HCT116 (cell line): ENCODE measurements around the gene CCDC87. TPM values are rescaled to one million over a fixed set of nuclear protein-coding genes. Genes with fewer than 3 reads are reported as not detected.

Experiments used
- ATAC-seq: fragments of 200-7000 bp; cut with Tn5 transposase; 2 replicates; pipeline ENCODE4 v1.9.1; 2020; ENCODE audit warnings: mild to moderate bottlenecking, moderate library complexity
- BruUV-seq: library from RNA; stranded (reverse); fragments of 400-500 nt; replicated peaks from 2 replicates; lab custom pipeline; 2021; lab: Mats Ljungman, UMichigan
- CTCF ChIA-PET: fragments of 300-600 bp; sonication (Branson Sonifier 250); formaldehyde crosslinking; loops from one replicate; lab custom pipeline; 2021; ENCODE audit warnings: antibody characterized with exemption; lab: Charles Lee
- POLR2A ChIA-PET: fragments of 300-600, 350-600 bp; sonication (Branson Sonifier 250); formaldehyde crosslinking; loops from one replicate; lab custom pipeline; 2021; ENCODE audit warnings: antibody characterized with exemption; lab: Charles Lee
- RAD21 ChIA-PET, 2 experiments: fragments of 300-600 bp; sonication (Branson Sonifier 250); formaldehyde crosslinking; loops; one replicate each; lab custom pipeline; 2023; ENCODE audit warnings: low total read pairs in 2 of 2; ENCODE audit not compliant: uncharacterized antibody in 2 of 2, unreplicated experiment in 2 of 2, low non-redundant PET in 1 of 2; lab: Charles Lee
- DNase-seq: peaks from one replicate; pipeline ENCODE4 v3.0.0-alpha.2; 2010; ENCODE audit warnings: low read depth, low spot score
- H2AFZ ChIP-seq: fragments of 200-600 bp; shearing (Covaris generic), sonication (generic); 2 replicates; pipeline ENCODE4 v1.6.1; 2017; ENCODE audit warnings: low read depth, mixed run types, mixed read lengths, antibody characterized with exemption, low read length; ENCODE audit not compliant: poor library complexity, severe bottlenecking
- H3K27ac ChIP-seq: 2 replicates; pipeline ENCODE4 v1.5.1; 2012; ENCODE audit warnings: low read depth, low read length
- H3K27me3 ChIP-seq: fragments of 200-600 bp; sonication (generic); 2 replicates; pipeline ENCODE4 v1.6.1; 2016; ENCODE audit warnings: mixed run types, low read length, mixed read lengths; ENCODE audit not compliant: insufficient read depth
- H3K36me3 ChIP-seq, 2 experiments: fragments of 200-500 bp in 1 of 2; fragments of 200-600 bp in 1 of 2; sonication (Bioruptor generic) in 1 of 2; sonication (generic) in 1 of 2; 2 replicates each; pipeline versions ENCODE4 v1.5.1 to v1.6.1; 2014 to 2016; ENCODE audit warnings: low read length in 2 of 2, inconsistent platforms in 1 of 2, mixed read lengths in 1 of 2, mixed run types in 1 of 2; ENCODE audit not compliant: insufficient read depth in 2 of 2, control insufficient read depth in 1 of 2
- H3K4me1 ChIP-seq, 2 experiments: fragments of 200-600 bp in 1 of 2; sonication (generic) in 1 of 2; 2 replicates each; pipeline versions ENCODE4 v1.5.1 to v1.6.1; 2012 to 2017; ENCODE audit warnings: low read length in 2 of 2, inconsistent platforms in 1 of 2, mild to moderate bottlenecking in 1 of 2, mixed read lengths in 1 of 2, mixed run types in 1 of 2, moderate library complexity in 1 of 2; ENCODE audit not compliant: insufficient read depth in 2 of 2, control insufficient read depth in 1 of 2
- H3K4me2 ChIP-seq: fragments of 200-600 bp; sonication (generic); 2 replicates; pipeline ENCODE4 v1.6.1; 2017; ENCODE audit warnings: mixed run types, low read length, mixed read lengths
- H3K4me3 ChIP-seq, 2 experiments: fragments of 200-600 bp in 1 of 2; sonication (generic) in 1 of 2; replicated peaks in 1 of 2; 2 replicates each; pipeline ENCODE4 v1.5.1; 2011 to 2016; ENCODE audit warnings: low read length in 2 of 2, control low read depth in 1 of 2, low read depth in 1 of 2, mild to moderate bottlenecking in 1 of 2, mixed read lengths in 1 of 2, mixed run types in 1 of 2
- H3K79me2 ChIP-seq: fragments of 200-600 bp; sonication (generic); 2 replicates; pipeline ENCODE4 v1.6.1; 2017; ENCODE audit warnings: mild to moderate bottlenecking, mixed run types, low read length, moderate library complexity, mixed read lengths; ENCODE audit not compliant: insufficient read depth
- H3K9ac ChIP-seq: fragments of 200-600 bp; sonication (generic); 2 replicates; pipeline ENCODE4 v1.6.1; 2016; ENCODE audit warnings: low read length, mixed read lengths
- H3K9me2 ChIP-seq: fragments of 200-600 bp; sonication (generic), shearing (Covaris generic); 2 replicates; pipeline ENCODE4 v1.6.1; 2017; ENCODE audit warnings: mixed run types, mild to moderate bottlenecking, moderate library complexity; ENCODE audit not compliant: insufficient read depth
- H3K9me3 ChIP-seq, 2 experiments: fragments of 200-500 bp in 1 of 2; fragments of 200-600 bp in 1 of 2; sonication (Bioruptor generic) in 1 of 2; sonication (generic) in 1 of 2; 2 replicates each; pipeline ENCODE4 v1.6.1; 2014 to 2017; ENCODE audit warnings: low read length in 2 of 2, mixed read lengths in 2 of 2, inconsistent platforms in 1 of 2, low read depth in 1 of 2, mild to moderate bottlenecking in 1 of 2, mixed run types in 1 of 2, moderate library complexity in 1 of 2; ENCODE audit not compliant: control insufficient read depth in 1 of 2, insufficient read depth in 1 of 2
- H4K20me1 ChIP-seq: fragments of 200-600 bp; sonication (generic), shearing (Covaris generic); 2 replicates; pipeline ENCODE4 v1.6.1; 2017; ENCODE audit warnings: mixed run types, mild to moderate bottlenecking, moderate library complexity; ENCODE audit not compliant: insufficient read depth
- CBX3 ChIP-seq: IDR thresholded peaks from 2 replicates; pipeline ENCODE4 v1.6.1; 2012; ENCODE audit warnings: low read depth
- CEBPB ChIP-seq: IDR thresholded peaks from 2 replicates; pipeline ENCODE4 v1.6.1; 2012; ENCODE audit warnings: low read depth
- EGR1 ChIP-seq: IDR thresholded peaks from 2 replicates; pipeline ENCODE4 v1.6.1; 2012; ENCODE audit warnings: low read depth
- ELF1 ChIP-seq: IDR thresholded peaks from 2 replicates; pipeline ENCODE4 v1.6.1; 2012; ENCODE audit warnings: low read depth, borderline replicate concordance
- EZH2 ChIP-seq: fragments of 200-600 bp; sonication (generic); IDR thresholded peaks from 2 replicates; pipeline ENCODE4 v1.6.1; 2017; ENCODE audit warnings: antibody characterized with exemption, mixed run types
- EZH2phosphoT487 ChIP-seq: fragments of 200-600 bp; IDR thresholded peaks from 2 replicates; pipeline ENCODE4 v1.6.1; 2018; ENCODE audit warnings: antibody characterized with exemption, borderline replicate concordance
- FOSL1 ChIP-seq: IDR thresholded peaks from 2 replicates; pipeline ENCODE4 v1.6.1; 2012; ENCODE audit warnings: low read depth
- JUND ChIP-seq: IDR thresholded peaks from 2 replicates; pipeline ENCODE4 v1.6.1; 2012
- POLR2A ChIP-seq: IDR thresholded peaks from 2 replicates; pipeline ENCODE4 v1.7.0; 2011; ENCODE audit warnings: borderline replicate concordance; ENCODE audit not compliant: insufficient read depth, insufficient read length; ENCODE audit errors: extremely low read depth
- POLR2AphosphoS5 ChIP-seq: IDR thresholded peaks from 2 replicates; pipeline ENCODE4 v1.6.1; 2011; ENCODE audit warnings: mild to moderate bottlenecking, low read depth, low read length, moderate library complexity
- RAD21 ChIP-seq: IDR thresholded peaks from 2 replicates; pipeline ENCODE4 v1.6.1; 2012; ENCODE audit warnings: low read depth, mild to moderate bottlenecking
- SIN3A ChIP-seq: IDR thresholded peaks from 2 replicates; pipeline ENCODE4 v1.6.1; 2012; ENCODE audit warnings: low read depth
- SRF ChIP-seq: IDR thresholded peaks from 2 replicates; pipeline ENCODE4 v1.6.1; 2012; ENCODE audit warnings: low read depth
- TCF7L2 ChIP-seq: IDR thresholded peaks from 2 replicates; pipeline ENCODE4 v1.7.0; 2011; ENCODE audit warnings: borderline replicate concordance, inconsistent platforms; ENCODE audit not compliant: insufficient read depth, insufficient read length; ENCODE audit errors: extremely low read depth
- ZFX ChIP-seq: fragments of 450-650 bp; IDR thresholded peaks from 2 replicates; pipeline ENCODE4 v1.6.1; 2017
- intact Hi-C: fragments of 100-400 bp; cut with micrococcal nuclease; formaldehyde crosslinking; loops from 2 replicates; pipeline ENCODE4 v1.10.0; 2022
- total RNA-seq: library from RNA; stranded (reverse); gene quantifications from one replicate; pipeline ENCODE4 v1.2.1, GENCODE V29; 2021; ENCODE audit not compliant: unreplicated experiment
- TF ChIP-seq, protein P1 (sequence below): IDR thresholded peaks from 2 replicates; pipeline ENCODE4 v1.6.1; 2012
- TF ChIP-seq, protein P2 (sequence below): IDR thresholded peaks from 2 replicates; pipeline ENCODE4 v1.6.1; 2012; ENCODE audit warnings: low read depth
- TF ChIP-seq, protein P3 (sequence below), 3 experiments: fragments of 200-600 bp in 1 of 3; sonication (generic) in 1 of 3; IDR thresholded peaks in 2 of 3; conservative IDR thresholded peaks in 1 of 3; 2 replicates each; pipeline ENCODE4 v1.5.1; 2012 to 2017; ENCODE audit warnings: low read depth in 2 of 3, low read length in 2 of 3, antibody characterized with exemption in 1 of 3, borderline replicate concordance in 1 of 3, control low read depth in 1 of 3, mild to moderate bottlenecking in 1 of 3, mixed read lengths in 1 of 3, mixed run types in 1 of 3, moderate library complexity in 1 of 3; ENCODE audit not compliant: insufficient read depth in 1 of 3
- TF ChIP-seq, protein P4 (sequence below): IDR thresholded peaks from 2 replicates; pipeline ENCODE4 v1.6.1; 2012
- TF ChIP-seq, protein P5 (sequence below): IDR thresholded peaks from 2 replicates; pipeline ENCODE4 v1.6.1; 2011; ENCODE audit warnings: mild to moderate bottlenecking, low read length, moderate library complexity; ENCODE audit not compliant: insufficient replicate concordance; ENCODE audit errors: extremely low read depth

Gene CCDC87
- total RNA-seq, 1 experiment from 2014 or later = 0.39 TPM

DNA sequence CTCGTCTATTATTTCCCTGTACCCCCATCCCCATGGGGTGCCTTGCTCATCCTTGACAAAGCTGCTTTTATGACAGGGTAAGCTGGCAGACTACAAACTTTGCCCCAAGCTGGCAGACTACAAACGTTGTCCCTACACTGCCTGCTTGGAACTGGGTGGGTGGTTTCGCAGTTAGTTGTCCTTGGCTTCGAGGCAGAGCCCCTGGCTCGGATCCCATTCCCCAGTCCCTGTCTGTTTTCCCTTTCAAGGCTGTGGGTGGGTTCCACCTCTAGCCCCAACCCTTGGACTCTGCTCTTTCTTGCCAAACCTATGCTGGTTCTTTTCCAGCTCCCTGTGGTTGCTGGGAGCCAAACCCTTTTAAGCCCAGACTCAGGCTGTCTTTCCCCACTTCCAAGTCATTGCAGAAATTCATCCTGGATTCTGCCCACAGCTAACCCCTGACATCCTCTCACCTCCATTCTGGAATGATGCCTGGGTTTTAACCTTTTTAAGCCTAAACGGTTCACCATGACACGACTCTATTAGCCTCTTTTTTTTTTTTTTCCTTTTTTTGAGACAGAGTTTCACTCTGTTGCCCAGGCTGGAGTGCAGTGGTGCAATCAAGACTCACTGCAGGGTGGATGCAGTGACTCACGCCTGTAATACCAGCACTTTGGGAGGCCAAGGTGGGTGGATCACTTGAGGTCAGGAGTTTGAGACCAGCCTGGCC is 14.4 kb upstream of the CCDC87 start:
- ChIA-PET POLR2A (interaction anchor here (0.7 kb wide), 1 partner anchor 11 kb away, joined by 3 read pairs; no protein-coding TSS in a partner anchor), RAD21 (no interaction called here)
- DNase-seq = no peak

More for the DNA sequence above, 14.4 kb upstream of the CCDC87 start:
- no peak for ATAC-seq
- no peaks in the 10 kb centered on the region for H3K9me2 ChIP-seq
- no peak for TF ChIP-seq FOSL1
- TF ChIP-seq TCF7L2 = no peak
- TF ChIP-seq, protein P1, sequence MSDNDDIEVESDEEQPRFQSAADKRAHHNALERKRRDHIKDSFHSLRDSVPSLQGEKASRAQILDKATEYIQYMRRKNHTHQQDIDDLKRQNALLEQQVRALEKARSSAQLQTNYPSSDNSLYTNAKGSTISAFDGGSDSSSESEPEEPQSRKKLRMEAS = no peak
- TF ChIP-seq, protein P2, sequence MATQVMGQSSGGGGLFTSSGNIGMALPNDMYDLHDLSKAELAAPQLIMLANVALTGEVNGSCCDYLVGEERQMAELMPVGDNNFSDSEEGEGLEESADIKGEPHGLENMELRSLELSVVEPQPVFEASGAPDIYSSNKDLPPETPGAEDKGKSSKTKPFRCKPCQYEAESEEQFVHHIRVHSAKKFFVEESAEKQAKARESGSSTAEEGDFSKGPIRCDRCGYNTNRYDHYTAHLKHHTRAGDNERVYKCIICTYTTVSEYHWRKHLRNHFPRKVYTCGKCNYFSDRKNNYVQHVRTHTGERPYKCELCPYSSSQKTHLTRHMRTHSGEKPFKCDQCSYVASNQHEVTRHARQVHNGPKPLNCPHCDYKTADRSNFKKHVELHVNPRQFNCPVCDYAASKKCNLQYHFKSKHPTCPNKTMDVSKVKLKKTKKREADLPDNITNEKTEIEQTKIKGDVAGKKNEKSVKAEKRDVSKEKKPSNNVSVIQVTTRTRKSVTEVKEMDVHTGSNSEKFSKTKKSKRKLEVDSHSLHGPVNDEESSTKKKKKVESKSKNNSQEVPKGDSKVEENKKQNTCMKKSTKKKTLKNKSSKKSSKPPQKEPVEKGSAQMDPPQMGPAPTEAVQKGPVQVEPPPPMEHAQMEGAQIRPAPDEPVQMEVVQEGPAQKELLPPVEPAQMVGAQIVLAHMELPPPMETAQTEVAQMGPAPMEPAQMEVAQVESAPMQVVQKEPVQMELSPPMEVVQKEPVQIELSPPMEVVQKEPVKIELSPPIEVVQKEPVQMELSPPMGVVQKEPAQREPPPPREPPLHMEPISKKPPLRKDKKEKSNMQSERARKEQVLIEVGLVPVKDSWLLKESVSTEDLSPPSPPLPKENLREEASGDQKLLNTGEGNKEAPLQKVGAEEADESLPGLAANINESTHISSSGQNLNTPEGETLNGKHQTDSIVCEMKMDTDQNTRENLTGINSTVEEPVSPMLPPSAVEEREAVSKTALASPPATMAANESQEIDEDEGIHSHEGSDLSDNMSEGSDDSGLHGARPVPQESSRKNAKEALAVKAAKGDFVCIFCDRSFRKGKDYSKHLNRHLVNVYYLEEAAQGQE = no peak
- TF ChIP-seq SRF = no peak
- TF ChIP-seq, protein P3, sequence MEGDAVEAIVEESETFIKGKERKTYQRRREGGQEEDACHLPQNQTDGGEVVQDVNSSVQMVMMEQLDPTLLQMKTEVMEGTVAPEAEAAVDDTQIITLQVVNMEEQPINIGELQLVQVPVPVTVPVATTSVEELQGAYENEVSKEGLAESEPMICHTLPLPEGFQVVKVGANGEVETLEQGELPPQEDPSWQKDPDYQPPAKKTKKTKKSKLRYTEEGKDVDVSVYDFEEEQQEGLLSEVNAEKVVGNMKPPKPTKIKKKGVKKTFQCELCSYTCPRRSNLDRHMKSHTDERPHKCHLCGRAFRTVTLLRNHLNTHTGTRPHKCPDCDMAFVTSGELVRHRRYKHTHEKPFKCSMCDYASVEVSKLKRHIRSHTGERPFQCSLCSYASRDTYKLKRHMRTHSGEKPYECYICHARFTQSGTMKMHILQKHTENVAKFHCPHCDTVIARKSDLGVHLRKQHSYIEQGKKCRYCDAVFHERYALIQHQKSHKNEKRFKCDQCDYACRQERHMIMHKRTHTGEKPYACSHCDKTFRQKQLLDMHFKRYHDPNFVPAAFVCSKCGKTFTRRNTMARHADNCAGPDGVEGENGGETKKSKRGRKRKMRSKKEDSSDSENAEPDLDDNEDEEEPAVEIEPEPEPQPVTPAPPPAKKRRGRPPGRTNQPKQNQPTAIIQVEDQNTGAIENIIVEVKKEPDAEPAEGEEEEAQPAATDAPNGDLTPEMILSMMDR (IDR thresholded peaks at IDR 0.05 in 2 of 3, conservative IDR thresholded peaks at IDR 0.05 in 1 of 3; ENCODE audit: borderline replicate concordance in 1 of 3, insufficient read depth in 1 of 3, low read depth in 2 of 3, low read length in 2 of 3) = no peak
- TF ChIP-seq, protein P4, sequence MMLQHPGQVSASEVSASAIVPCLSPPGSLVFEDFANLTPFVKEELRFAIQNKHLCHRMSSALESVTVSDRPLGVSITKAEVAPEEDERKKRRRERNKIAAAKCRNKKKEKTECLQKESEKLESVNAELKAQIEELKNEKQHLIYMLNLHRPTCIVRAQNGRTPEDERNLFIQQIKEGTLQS = no peak
- TF ChIP-seq, protein P5, sequence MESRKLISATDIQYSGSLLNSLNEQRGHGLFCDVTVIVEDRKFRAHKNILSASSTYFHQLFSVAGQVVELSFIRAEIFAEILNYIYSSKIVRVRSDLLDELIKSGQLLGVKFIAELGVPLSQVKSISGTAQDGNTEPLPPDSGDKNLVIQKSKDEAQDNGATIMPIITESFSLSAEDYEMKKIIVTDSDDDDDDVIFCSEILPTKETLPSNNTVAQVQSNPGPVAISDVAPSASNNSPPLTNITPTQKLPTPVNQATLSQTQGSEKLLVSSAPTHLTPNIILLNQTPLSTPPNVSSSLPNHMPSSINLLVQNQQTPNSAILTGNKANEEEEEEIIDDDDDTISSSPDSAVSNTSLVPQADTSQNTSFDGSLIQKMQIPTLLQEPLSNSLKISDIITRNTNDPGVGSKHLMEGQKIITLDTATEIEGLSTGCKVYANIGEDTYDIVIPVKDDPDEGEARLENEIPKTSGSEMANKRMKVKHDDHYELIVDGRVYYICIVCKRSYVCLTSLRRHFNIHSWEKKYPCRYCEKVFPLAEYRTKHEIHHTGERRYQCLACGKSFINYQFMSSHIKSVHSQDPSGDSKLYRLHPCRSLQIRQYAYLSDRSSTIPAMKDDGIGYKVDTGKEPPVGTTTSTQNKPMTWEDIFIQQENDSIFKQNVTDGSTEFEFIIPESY = no peak
- TF ChIP-seq RAD21 = no peak
- TF ChIP-seq EZH2 = no peak
- TF ChIP-seq POLR2A = no peak
- TF ChIP-seq SIN3A = no peak
- no peak for TF ChIP-seq ELF1
- no peak for TF ChIP-seq EZH2phosphoT487
- TF ChIP-seq CEBPB = no peak
- TF ChIP-seq ZFX = no peak
- TF ChIP-seq JUND = no peak
- TF ChIP-seq EGR1 = no peak
- no peak for TF ChIP-seq CBX3
- no peak for TF ChIP-seq POLR2AphosphoS5
- TF ChIP-seq, all 23 proteins: peak for 0
- no TSS peak for BruUV-seq
- Histone ChIP-seq H3K9ac (no peak overlapping the region), H3K4me2 (no peak overlapping the region), H3K79me2 (no peaks in the 10 kb centered on the region), H3K4me3 (no peak overlapping the region), H3K4me1 (peaks cover 2 to 6% of the 10 kb centered on the region in 2 experiments; a peak in 2 of 4 replicates), H3K36me3 (no peaks in the 10 kb centered on the region; a peak in 2 of 4 replicates), H3K27ac (peak overlapping the region; percentile 12; the same call in 1 of the 2 replicates), H3K9me3 (no peaks in the 10 kb centered on the region), H4K20me1 (no peaks in the 10 kb centered on the region), H3K27me3 (no peaks in the 10 kb centered on the region), H2AFZ (no peak overlapping the region)
- intact Hi-C loops = no loop called here
- CTCF ChIA-PET = no interaction called here
